GM21786 (cell line): ENCODE results near the gene GTF2A1L.
A peak's percentile ranks its signal among the peaks of the same experiment; 100 is the strongest.
"Not testable (repeated sequence)": the region's sequence is repeated elsewhere in the genome, so short reads cannot be mapped to it uniquely, and the experiment has no call there.

Experiments
- ATAC-seq: cut with Tn5 transposase; IDR thresholded peaks from one replicate; pipeline ENCODE4 v1.9.1; 2021; ENCODE audit not compliant: unreplicated experiment

The GTF2A1L gene

DNA sequence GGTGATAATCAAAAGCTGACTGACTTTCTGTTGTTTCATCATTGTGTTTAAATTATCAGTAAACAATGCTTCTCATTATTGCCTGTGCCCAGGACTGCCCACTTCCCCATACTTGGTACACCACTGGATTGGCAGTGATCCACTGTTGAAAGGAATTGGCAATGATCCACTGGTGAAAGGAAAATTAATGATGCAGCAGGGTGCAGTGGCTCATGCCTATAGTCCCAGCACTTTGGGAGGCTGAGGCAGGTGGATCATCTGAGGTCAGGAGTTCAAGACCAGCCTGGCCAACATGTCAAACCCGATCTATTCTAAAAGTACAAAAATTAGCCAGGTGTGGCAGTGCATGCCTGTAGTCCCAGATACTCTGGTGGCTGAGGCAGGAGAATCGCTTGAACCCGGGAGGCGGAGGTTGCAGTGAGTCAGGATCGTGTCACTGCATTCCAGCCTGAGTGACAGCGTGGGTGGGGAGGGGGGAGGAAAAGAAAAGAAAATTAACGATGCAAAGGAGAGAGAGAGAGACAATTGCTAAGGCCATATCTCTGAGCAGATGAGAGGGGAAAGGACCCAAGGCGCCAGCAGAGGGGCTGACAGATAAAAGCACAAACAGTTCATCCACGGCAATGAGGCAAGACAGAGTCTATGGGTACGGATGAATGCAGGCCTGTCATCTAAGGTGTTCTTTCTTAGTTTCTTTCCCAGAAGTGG is 10.2 kb upstream of the GTF2A1L start:
- ATAC-seq: no peak

DNA sequence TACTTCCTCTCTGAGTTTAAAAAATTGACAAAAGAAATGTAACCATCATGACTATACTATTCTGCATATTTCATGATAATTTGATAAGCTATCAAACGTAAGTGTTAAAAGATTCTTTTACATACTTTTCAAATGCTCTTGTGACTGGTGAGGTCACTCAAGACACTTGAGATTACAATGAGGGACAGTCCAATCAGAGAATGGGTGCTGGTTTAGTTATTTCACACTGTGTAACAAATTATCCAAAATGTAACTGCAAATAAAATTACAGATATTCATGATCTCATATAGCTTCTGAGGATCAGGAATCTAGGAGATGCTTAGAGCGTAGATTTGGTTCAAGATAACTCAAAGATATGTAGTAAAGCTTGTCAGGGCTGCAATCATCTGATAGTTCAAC is 4.4 kb upstream of the GTF2A1L start:
- ATAC-seq: no peak

DNA sequence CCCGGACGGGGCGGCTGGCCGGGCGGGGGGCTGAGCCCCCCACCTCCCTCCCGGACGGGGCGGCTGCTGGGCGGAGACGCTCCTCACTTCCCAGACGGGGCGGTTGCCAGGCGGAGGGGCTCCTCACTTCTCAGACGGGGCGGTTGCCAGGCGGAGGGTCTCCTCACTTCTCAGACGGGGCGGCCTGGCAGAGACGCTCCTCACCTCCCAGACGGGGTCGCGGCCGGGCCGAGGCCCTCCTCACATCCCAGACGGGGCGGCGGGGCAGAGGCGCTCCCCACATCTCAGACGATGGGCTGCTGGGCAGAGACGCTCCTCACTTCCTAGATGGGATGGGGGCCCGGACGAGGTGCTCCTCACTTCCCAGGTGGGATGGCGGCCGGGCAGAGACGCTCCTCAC is 3.1 kb upstream of the GTF2A1L start:
- not testable (repeated sequence) for ATAC-seq

DNA sequence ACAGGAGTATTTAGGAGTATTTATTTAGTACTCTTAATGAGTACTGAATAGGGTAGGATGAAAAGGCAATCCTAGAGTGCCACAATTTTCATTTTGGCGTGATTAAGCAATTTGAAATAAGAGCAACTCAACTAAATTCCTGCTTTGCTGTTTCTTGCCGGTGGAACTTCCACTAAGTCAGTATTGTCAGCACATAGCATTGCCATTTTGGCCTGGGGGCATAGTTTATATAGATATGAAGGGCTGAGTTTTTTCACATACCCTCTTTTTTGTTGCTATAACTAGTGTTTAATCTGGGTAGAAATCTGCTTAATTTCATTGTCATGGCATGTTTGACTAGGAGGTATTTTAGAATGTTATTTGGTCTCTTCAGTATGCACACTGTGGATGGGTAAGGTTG is 1.9 kb downstream of the GTF2A1L start:
- no peak for ATAC-seq

DNA sequence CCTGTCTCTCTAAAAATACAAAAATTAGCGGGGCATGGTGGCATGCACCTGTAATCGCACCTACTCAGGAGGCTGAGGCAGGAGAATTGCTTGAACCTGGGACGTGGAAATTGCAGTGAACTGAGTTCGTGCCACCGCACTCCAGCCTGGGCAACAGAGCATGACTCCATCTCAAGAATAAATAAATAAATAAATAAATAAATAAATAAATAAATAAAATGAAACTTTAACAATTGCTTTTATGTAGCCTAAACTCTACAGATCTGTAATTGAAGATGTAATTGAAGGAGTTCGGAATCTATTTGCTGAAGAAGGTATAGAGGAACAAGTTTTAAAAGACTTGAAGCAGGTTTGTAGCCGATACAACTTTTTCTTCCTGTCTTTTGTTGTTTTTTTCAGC is 2.9 kb downstream of the GTF2A1L start:
- no peak for ATAC-seq

DNA sequence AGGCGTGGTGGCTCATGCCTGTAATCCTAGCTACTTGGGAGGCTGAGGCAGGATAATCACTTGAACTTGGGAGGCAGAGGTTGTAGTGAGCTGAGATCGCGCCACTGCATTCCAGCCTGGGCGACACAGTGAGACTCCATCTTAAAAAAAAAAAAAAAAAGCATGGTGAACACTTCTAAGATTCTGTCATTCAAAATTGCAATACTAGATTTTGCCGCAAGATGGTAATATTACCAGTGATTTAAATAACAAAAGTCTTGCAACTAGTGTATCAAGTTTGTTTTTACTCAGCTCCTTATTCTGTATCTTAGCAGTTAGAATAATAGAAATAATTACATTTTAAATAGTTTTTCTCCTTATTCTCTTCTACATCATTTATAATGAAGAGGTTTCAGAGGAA is 5.0 kb downstream of the GTF2A1L start:
- ATAC-seq: not testable (repeated sequence)

DNA sequence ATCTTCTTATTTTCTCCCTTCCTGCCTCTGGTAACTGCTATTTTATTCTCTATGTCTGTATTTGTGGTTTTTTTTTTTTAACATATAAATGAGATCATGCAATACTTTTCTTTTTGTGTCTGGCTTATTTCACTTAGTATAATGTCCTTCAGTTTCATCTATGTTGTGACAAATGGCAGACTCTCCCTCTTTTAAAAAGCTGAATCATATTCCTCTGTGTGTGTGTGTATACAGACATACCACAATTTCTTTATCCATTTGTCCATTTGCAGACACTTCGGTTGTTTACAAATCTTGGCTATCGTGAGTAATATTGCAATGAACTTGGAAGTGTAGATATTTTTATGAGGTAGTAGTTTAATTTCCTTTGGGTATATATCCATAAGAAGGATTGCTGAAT is 7.0 kb downstream of the GTF2A1L start:
- ATAC-seq: no peak

DNA sequence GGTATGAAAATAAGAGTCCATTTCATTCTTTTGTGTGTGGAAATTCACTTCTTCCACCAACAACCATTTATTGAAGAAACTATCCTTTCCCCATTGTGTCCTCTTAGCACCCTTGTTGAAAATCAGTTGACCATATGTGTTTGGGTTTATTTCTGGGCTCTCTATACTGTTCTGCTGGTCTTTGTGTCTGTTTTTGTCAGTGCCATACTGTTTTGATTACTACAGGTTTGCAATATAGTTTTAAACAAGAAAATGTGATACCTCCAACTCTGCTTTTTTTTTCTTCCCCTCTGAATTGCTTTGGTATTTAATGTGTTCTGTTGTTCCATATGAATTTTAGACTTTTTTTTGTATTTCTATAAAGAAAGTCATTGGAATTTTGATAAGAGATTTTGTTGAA is 8.4 kb downstream of the GTF2A1L start:
- ATAC-seq: no peak

DNA sequence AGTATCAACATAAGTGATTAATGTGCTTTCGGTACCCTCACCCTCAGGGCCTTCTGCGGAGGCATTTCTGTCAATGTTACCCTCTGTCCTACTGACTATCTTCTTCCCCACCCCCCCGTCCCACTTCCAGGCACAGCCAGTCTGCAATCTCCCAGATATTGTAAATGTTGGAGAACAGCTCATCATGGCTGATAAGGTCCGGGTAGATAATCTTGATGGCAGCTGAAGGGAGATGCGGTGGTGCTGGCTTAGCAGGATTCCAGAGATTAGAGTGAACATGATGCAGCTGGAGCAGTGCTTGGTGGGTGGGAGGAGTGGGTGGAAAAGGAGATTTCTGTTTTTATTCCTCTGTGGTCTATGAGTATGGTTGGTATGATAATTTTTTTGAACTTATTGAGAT is 15.5 kb downstream of the GTF2A1L start:
- ATAC-seq: no peak

DNA sequence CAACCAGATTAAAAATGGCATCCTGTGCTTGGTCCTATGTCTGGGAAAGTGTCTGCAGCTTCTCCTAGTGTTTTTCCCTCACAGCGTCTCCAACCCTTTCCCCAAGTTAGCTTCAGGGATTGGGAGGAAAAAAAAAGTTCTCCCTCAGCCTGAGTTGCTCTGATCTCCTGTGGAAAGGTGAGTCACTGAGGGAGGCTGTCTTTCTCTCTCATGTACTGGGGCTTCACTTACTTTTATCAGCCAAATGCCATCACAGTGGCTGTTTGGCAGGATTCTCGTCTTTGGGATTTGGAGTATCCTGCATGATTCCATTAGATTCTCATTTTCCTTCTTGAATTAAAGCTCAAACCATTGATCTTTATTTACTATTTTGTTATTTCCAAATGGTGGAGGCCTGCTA is 18.1 kb downstream of the GTF2A1L start:
- ATAC-seq: no peak

DNA sequence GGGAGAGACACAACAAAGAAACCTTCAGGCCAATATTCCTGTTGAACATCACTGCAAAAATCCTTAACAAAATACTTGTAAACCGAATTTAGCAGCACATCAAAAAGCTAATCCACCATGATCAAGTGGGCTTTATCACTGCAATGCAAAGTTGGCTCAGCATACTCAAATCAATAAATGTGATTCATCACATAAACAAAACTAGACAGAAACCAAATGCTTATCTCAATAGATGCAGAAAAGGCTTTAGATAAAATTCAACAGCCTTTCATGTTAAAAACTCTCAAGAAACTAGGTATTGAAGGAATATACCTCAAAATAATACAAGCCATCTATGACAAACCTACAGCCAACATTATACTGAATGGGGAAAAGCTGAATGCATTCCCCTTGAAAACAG is 20.6 kb downstream of the GTF2A1L start:
- ATAC-seq: no peak

DNA sequence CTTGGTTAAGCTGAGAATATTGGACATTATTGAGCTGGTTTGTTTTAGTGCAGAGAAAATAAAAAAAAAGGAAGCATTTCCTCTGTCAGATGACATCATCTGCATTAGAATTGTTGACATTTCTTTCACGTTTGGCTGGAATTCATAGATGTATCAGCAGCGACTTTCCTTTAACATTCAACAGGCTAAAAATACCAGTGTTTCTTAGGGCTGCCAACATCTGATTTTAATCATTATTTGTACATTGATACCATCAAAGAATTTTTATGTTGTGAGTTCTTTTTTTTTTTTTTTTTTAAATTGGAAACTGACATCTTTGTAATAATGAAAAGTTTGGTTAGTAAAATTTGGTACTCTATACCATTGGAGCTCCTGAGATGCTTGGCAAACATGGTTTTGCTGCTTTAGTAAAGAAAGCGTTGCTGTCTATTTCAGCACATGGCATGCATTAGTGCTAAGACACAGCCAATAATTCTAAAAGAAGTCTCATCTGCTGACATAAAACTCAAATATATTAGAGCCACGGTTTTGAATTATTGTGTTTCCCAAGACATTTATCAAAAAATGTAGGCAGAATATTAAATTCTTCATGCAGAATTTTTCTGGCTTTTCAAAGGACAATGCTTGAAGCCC is 33.6 kb downstream of the GTF2A1L start:
- ATAC-seq: no peak

DNA sequence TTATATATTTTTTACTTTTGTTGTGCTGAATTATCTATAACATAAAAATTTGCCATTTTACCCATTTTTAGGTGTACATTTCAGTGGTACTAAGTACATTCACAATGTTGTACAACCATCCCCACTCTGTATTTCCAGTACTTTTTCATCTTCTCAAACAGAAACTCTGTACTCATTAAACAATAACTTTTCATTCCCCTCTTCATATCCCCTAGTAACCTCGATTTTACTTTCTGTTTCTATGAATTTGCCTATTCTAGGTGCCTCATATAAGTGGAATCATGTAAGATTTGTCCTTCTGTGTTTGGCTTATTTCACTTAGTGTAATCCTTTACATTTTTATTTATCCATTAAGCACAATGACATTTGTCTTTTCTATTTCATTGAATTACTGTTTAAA is 51.3 kb downstream of the GTF2A1L start:
- ATAC-seq: peak; percentile 84

DNA sequence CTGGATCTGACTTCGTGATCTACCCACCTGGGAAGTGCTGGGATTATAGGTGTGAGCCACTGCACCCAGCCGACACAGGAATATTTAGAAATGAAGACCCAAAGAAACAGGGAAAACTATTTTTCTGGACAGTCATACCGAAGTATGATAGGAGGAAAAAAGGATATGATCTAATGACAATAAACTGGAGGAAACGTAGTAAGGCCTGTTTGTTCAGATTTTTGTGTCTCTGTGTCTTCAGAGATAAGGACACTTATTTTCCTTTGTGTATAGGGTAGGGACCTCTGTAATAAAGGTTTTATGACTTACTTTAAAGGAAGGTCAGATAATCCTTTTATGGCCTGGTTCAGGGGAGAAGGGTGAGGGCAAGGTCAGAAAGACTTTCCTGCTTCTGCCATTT is 55.9 kb downstream of the GTF2A1L start:
- ATAC-seq: no peak

DNA sequence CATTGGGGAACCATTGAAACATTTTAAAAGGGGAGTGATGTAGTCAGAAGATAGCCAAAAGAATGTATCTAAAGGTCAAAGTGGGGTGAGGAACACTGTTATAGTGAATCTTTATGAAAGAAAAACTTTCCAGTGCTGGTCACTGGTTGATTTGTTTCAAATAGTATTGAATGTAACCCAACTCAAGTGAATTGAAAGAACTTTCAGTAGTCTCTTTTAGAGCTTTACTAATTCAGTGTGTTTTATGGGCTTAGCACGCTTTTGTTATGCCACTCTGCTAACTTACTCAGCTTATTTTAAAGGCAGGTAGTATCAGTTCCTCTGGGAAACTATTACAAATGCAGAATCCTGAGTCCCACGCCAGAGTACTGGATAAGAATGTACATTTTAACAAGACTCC is 57.3 kb downstream of the GTF2A1L start:
- ATAC-seq: no peak

DNA sequence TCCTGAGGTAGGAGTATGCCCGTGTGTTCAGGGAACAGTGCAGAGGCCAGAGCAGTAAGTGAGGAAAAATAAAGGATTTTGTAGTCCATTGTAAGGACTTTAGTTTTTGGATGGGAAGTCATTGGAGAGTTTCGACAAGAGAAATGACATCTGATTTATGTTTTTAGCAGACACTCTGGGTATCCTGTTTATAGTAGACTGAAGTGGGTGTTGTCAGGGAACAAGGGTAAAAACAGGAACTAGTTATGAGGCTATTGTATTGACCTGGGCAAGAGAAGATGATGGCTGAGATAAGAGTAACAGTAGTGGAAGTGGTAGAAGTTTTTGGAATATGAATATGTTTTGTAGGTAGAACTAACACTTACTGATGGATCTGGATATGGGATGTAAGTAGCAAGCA is 59.8 kb downstream of the GTF2A1L start:
- no peak for ATAC-seq

DNA sequence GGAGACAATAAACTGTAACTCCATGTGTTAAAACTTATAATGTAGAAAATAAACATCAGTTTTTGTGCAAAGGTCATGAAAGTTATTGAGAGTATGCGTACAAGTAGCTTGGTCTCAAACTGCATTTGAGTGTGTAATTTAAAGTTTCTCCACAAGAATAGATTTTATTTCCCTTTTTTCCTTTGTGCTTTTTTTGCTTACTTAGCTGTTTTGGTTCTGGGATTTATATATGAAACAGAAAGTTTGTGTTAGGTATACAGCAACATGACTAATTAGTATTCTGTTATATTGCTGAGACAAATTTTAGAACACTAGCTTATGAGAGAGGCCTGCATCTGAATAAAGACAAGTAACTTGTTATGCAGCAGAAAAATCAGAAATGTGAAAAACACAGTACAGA is 67.5 kb downstream of the GTF2A1L start:
- ATAC-seq: no peak

DNA sequence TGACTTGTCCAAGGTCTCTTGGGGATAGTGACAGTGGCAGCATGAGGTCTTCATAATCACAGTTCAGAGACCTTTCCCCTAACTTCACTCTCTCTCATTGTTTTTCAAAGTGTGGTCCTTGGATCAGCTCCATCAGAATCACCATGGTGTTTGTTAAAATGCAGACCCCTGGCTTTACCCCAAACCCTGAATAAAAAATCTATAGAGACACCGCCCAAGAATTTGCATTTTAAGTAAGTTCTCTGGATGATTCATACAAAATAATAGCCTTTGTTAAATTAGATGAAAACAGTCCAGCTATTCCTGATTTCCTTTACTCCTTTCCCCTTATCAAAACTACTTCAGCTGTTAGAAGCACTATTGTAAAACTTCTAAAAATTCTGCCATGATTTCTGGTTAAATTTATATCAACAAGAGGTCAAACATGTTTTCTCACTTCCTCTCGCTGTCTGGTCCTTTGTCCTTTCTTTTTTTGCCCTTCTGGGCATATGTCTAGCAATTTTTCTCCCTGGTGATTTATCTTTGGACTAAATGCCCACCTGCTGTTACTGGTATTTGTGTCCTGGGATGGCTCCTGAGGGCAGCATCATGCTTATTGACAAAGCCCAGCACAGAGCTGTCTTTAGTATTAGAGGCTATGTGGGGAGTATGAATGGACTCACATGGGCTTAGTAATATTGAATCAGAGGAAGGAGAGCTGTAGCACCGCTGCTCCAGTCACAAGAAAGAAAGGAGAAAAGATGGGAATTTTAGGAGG is 74.5 kb downstream of the GTF2A1L start:
- ATAC-seq: no peak

DNA sequence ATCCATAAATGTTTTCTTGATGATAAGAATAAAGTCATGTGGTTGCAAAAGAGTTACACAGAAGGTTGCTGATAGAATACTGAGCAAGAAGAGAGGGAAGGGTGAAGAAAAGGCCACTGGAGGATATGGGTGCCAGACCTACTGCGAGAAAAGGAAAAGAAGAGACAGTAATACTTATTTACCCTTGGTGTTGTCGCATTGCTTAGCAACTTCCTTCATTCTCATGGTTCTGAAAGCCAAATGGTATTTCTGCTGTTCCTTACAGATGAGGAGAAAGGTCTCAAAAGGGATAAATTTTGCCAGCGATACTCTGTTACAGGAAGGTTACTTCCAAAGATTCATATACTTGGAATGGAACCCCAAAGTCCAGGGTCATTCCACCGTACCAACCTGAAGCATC is 75.4 kb downstream of the GTF2A1L start:
- ATAC-seq: no peak

DNA sequence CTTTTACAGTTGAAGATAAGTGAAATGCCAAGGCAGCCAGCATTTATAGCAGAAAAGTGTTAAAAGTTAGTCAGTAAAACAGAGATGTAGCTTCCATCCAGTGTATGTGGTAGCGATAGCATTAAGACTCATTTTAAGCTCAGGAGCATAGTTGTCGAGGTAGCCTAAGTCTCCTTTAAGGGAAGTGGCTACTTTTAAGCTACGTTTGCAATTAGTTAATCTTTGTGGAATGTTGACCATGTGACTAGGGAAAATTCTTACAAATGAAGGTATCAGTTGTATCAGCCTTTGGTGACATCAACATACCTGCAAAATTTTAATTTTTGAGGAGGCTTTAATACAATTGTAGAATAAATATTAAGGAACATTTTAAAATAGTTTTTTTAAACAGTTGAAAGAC is 76.0 kb downstream of the GTF2A1L start:
- ATAC-seq: no peak

DNA sequence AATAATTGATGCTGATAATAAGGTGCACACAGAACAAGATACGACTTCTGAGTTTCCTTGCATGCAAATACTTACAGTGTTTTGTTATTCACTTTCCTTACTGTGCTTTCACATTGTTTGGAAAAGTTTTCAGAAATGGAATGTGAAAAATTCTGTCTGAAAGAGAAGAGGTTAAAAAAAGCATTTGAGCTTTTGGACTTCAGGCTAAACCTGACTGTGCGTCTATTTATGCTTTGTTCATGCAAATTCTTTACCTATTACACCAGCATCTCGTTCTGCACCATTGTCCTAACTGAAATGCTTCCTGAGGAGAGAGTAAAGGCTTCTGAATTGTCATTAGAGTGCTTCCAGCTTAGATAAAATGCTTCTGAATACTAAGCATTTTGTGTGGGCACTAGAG is 76.5 kb downstream of the GTF2A1L start:
- ATAC-seq: no peak

DNA sequence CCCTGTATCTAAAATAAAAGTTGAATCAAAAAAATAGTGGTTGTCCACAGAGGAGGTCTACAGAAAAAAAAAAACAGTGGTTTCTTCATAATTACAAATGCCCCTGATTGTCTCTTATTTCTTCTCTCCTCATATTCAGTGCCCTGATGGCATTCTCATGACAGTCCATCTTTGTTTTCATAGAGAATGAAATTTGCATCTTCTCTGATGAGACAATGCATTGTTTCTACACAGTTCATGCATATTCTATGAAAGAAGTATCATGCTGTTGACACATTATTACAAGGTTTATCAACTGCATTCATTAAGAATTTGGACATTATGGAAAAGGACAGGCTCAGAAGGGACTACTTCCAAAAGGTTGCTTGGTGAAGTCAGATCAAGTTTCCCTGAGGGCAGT is 78.3 kb downstream of the GTF2A1L start:
- no peak for ATAC-seq
